ENCODE data around the gene LPP. TPM values are rescaled to one million over a fixed set of nuclear protein-coding genes. Genes with fewer than 3 reads are reported as not detected.

The LPP gene
- total and polyA plus RNA-seq, 9 donors, result 15.9 to 280 (median 134) TPM

DNA sequence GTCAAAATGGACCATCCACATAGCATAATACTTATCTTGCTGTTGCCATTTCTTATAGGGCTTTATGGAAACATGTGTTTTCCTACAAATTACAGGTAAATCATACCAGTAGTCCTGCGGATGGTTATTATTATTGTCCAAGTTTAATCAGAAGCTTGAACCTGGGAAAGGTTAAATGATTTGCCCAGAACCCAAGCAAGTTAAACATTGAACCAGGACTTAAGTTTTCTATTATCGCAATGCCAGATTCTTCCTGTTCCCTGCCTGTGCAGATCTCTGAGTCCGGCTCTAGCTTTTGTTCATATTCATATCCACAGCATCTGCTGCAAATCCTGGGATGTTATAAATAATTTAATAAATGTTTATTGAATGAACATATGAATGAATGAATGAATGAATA lies 12.5 kb downstream of the LPP start:
- H3K4me1 ChIP-seq (ENCODE audit: insufficient read depth), result peaks cover 1% of the 10 kb centered on the region
- DNase-seq, result no peak
- WGBS, 3 donors, result 62 to 85% (median 80%) methylated on average over 3 of the region's 3 CpGs
- H3K27me3 ChIP-seq, result no peaks in the 10 kb centered on the region
- H3K27ac ChIP-seq, result no peak overlapping the region
- H3K9me3 ChIP-seq, result no peaks in the 10 kb centered on the region
- no peaks in the 10 kb centered on the region for H3K36me3 ChIP-seq
- TF ChIP-seq CTCF (IDR thresholded peaks at IDR 0.05) (no peak), EP300 (IDR thresholded peaks at IDR 0.05) (no peak), POLR2A (IDR thresholded peaks at IDR 0.05) (no peak)
- no peak overlapping the region for H3K4me3 ChIP-seq
- intact Hi-C loops (cut with DNase I), result no loop called here

DNA sequence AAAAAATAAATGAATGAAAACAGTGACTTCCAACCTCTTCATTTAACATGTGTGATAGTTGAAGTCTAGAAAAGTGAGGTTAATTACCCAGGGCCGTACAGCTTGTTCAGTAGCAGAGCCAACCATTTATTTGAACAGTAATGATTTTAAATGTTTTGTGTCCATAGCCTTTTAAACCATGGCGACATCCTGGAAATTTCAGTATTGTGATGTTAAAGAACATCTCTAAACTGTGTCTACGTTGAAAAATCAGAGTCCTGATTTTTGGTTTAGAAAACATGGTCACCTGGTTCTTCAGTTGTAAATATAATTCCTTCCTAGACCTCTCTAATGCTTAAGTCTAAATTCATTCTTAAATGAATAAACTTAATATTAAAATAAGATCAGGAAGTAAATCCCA lies 14.2 kb downstream of the LPP start:
- Histone ChIP-seq H3K9me3 (no peaks in the 10 kb centered on the region), H3K27ac (no peak overlapping the region), H3K27me3 (no peaks in the 10 kb centered on the region), H3K4me1 (ENCODE audit: insufficient read depth) (peaks cover 1% of the 10 kb centered on the region), H3K36me3 (no peaks in the 10 kb centered on the region), H3K4me3 (no peak overlapping the region)
- DNase-seq, result no peak
- TF ChIP-seq EP300 (IDR thresholded peaks at IDR 0.05) (no peak), CTCF (IDR thresholded peaks at IDR 0.05) (no peak), POLR2A (IDR thresholded peaks at IDR 0.05) (no peak)
- WGBS, 3 donors, result 70 to 75% (median 73%) methylated on average over 3 of the region's 3 CpGs
- intact Hi-C loops (cut with DNase I), result no loop called here

DNA sequence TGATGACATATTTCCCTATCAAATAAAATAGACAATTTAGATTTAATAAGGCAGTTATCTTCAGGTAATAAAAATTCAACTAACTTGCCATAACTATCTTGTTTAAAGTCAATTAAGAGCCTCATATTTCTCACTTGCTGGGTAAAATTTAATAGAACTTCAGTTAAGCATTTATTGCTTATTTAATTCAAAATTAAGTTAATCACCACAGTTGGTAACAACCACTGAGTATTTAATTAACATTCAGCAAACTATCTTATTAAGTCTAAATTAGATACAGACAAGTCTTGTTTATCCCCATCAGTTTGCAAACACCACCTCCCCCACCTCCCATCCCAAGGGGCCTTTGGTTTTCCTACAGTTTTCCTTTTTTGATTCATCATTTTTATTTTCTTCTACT lies 14.7 kb downstream of the LPP start:
- H3K4me3 ChIP-seq, result no peak overlapping the region
- DNase-seq, result no peak
- H3K27me3 ChIP-seq, result no peaks in the 10 kb centered on the region
- intact Hi-C loops (cut with DNase I), result no loop called here
- TF ChIP-seq POLR2A (IDR thresholded peaks at IDR 0.05) (no peak), EP300 (IDR thresholded peaks at IDR 0.05) (no peak), CTCF (IDR thresholded peaks at IDR 0.05) (no peak)
- H3K9me3 ChIP-seq, result no peaks in the 10 kb centered on the region
- peaks cover 1% of the 10 kb centered on the region for H3K4me1 ChIP-seq (ENCODE audit: insufficient read depth)
- H3K27ac ChIP-seq, result no peak overlapping the region
- H3K36me3 ChIP-seq, result no peaks in the 10 kb centered on the region

DNA sequence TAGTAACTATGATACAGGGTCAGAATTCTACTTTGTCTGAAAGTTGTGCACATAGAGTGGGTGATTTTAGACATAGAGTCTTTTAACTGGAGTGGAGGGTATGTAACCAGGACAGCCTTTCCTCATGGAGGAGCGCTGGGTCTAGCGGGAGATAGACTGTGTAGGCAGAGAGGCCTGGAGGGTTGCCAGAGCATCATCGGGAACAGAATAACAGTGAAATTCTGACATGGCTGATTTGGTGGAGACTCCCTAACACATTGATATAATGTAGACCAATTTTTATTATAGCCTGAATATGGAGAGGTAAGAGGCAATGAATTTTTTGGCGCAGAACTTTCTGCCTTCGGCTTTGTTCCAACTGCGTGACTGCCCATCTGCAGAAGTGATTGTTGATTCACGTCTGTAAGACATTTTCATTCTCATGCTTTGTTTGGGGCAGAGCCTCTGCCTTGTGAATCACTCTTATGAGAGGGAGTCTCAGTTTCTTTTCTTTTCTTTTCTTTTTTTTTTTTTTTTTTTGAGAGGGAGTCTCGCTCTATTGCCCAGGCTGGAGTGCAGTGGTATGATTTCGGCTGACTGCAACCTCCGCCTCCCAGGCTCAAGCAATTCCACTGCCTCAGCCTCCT lies 16.0 kb downstream of the LPP start:
- H3K9me3 ChIP-seq, result no peaks in the 10 kb centered on the region
- intact Hi-C loops (cut with DNase I), result no loop called here
- WGBS, 3 donors, result 77 to 89% (median 82%) methylated on average over 10 of the region's 10 CpGs
- peaks cover 3% of the 10 kb centered on the region for H3K4me1 ChIP-seq (ENCODE audit: insufficient read depth)
- no peak for TF ChIP-seq EP300 (IDR thresholded peaks at IDR 0.05)
- no peak for TF ChIP-seq POLR2A (IDR thresholded peaks at IDR 0.05)
- TF ChIP-seq CTCF (IDR thresholded peaks at IDR 0.05), result no peak
- no peaks in the 10 kb centered on the region for H3K36me3 ChIP-seq
- no peaks in the 10 kb centered on the region for H3K27me3 ChIP-seq
- no peak overlapping the region for H3K27ac ChIP-seq
- H3K4me3 ChIP-seq, result no peak overlapping the region
- peak in 2 of 5 donors; percentile 42 to 49 for DNase-seq

All from ovary (tissue), 9 donors.